OCI-LY7 (cell line): ENCODE results near the gene COL25A1.

Experiments
- CTCF ChIP-seq: fragments of 200-600 bp; sonication (generic); conservative IDR thresholded peaks from 2 replicates; pipeline ENCODE4 v1.5.1; 2014; ENCODE audit warnings: mild to moderate bottlenecking, antibody characterized with exemption, low read length, moderate library complexity, mixed read lengths
- EZH2phosphoT487 ChIP-seq: fragments of 200-600 bp; sonication (generic); IDR thresholded peaks from 2 replicates; pipeline ENCODE4 v1.6.1; 2018; ENCODE audit warnings: low read depth, borderline replicate concordance, mild to moderate bottlenecking, mixed run types, antibody characterized with exemption, low read length, moderate library complexity, mixed read lengths

GRCh38 chr4:109191216-109191615 lies 111.2 kb downstream of the COL25A1 start:
- TF ChIP-seq CTCF (no peak), EZH2phosphoT487 (no peak)
